ENCODE results near the gene CLDND2.

Gene CLDND2

GRCh38 chr19:51386882-51387520, 18.2 kb upstream of the CLDND2 start:
- Histone ChIP-seq H3K27me3 (no peaks in the 10 kb centered on the region), H3K9me3 (no peaks in the 10 kb centered on the region), H4K20me1 (no peaks in the 10 kb centered on the region), H3K4me1 (peaks cover 8% of the 10 kb centered on the region; the same call in 1 of the 2 replicates), H3K9ac (no peak overlapping the region), H3K4me3 (no peak overlapping the region), H3K36me3 (no peaks in the 10 kb centered on the region), H3K27ac (no peak overlapping the region), H3K4me2 (no peak overlapping the region)
- no peak for TF ChIP-seq Cebpa-rat (IDR thresholded peaks at IDR 0.05)

- no peak overlapping the region for H3K27ac ChIP-seq
- no peak overlapping the region for H3K4me2 ChIP-seq
- peaks cover 22% of the 10 kb centered on the region for H3K4me1 ChIP-seq
- H3K36me3 ChIP-seq = no peaks in the 10 kb centered on the region
- H3K4me3 ChIP-seq = no peak overlapping the region
- H4K20me1 ChIP-seq = no peaks in the 10 kb centered on the region
- no peak overlapping the region for H3K9ac ChIP-seq
- no peaks in the 10 kb centered on the region for H3K27me3 ChIP-seq
- peaks cover 13% of the 10 kb centered on the region for H3K9me3 ChIP-seq
- no peak for TF ChIP-seq Cebpa-rat (IDR thresholded peaks at IDR 0.05)
These were observed 13.2 kb upstream of the CLDND2 start for GRCh38 chr19:51382004-51382403.

GRCh38 chr19:51380379-51380778, 11.6 kb upstream of the CLDND2 start:
- Histone ChIP-seq H3K27ac (no peak overlapping the region), H3K36me3 (no peaks in the 10 kb centered on the region), H4K20me1 (no peaks in the 10 kb centered on the region), H3K9ac (no peak overlapping the region), H3K4me3 (no peak overlapping the region), H3K4me1 (peaks cover 38% of the 10 kb centered on the region), H3K9me3 (peaks cover 13% of the 10 kb centered on the region), H3K4me2 (peak overlapping the region; percentile 61), H3K27me3 (no peaks in the 10 kb centered on the region)
- no peak for TF ChIP-seq Cebpa-rat (IDR thresholded peaks at IDR 0.05)

GRCh38 chr19:51377422-51377821, 8.6 kb upstream of the CLDND2 start:
- Histone ChIP-seq H3K9ac (no peak overlapping the region), H4K20me1 (no peaks in the 10 kb centered on the region), H3K36me3 (no peaks in the 10 kb centered on the region), H3K4me1 (peaks cover 68% of the 10 kb centered on the region), H3K9me3 (peaks cover 13% of the 10 kb centered on the region), H3K4me3 (no peak overlapping the region), H3K27me3 (no peaks in the 10 kb centered on the region), H3K4me2 (no peak overlapping the region), H3K27ac (no peak overlapping the region)
- TF ChIP-seq Cebpa-rat (IDR thresholded peaks at IDR 0.05) = no peak

- peak overlapping the region; percentile 73 for H3K4me2 ChIP-seq
- no peaks in the 10 kb centered on the region for H3K27me3 ChIP-seq
- no peaks in the 10 kb centered on the region for H3K36me3 ChIP-seq
- peak overlapping the region; percentile 30; the same call in 1 of the 2 replicates for H3K27ac ChIP-seq
- peaks cover under 1% of the 10 kb centered on the region; the same call in 1 of the 2 replicates for H3K9me3 ChIP-seq
- TF ChIP-seq Cebpa-rat (IDR thresholded peaks at IDR 0.05) = no peak
- H4K20me1 ChIP-seq = no peaks in the 10 kb centered on the region
- H3K9ac ChIP-seq = no peak overlapping the region
- H3K4me3 ChIP-seq = no peak overlapping the region
- H3K4me1 ChIP-seq = peaks cover 85% of the 10 kb centered on the region
These were observed 6.9 kb upstream of the CLDND2 start for GRCh38 chr19:51375504-51376221.

GRCh38 chr19:51372649-51373504, 4.1 kb upstream of the CLDND2 start, which contains the start of gene NKG7:
Gene NKG7, minus strand, starts transcription at chr19:51372654. Its CDS starts 119 bp downstream, at chr19:51372535.
- peak within 1 kb of the TSS; percentile 99 for H3K4me2 ChIP-seq
- H3K36me3 ChIP-seq = no peaks in the 10 kb centered on the region
- H3K4me1 ChIP-seq = peaks cover 95% of the 10 kb centered on the region
- peak; percentile 24; the same call in 1 of the 2 replicates for TF ChIP-seq Cebpa-rat (IDR thresholded peaks at IDR 0.05)
- H4K20me1 ChIP-seq = no peaks in the 10 kb centered on the region
- no peaks in the 10 kb centered on the region for H3K9me3 ChIP-seq
- H3K27ac ChIP-seq = peak within 1 kb of the TSS; percentile 96
- no peaks in the 10 kb centered on the region for H3K27me3 ChIP-seq
- H3K9ac ChIP-seq = peak within 1 kb of the TSS; percentile 83
- H3K4me3 ChIP-seq = peak within 1 kb of the TSS; percentile 62

- Histone ChIP-seq H3K27me3 (no peaks in the 10 kb centered on the region), H3K9ac (peak overlapping the region; percentile 83), H3K4me1 (peaks cover 90% of the 10 kb centered on the region), H3K4me3 (peak overlapping the region; percentile 62), H4K20me1 (no peaks in the 10 kb centered on the region), H3K27ac (peak overlapping the region; percentile 96), H3K36me3 (no peaks in the 10 kb centered on the region), H3K9me3 (no peaks in the 10 kb centered on the region), H3K4me2 (peak overlapping the region; percentile 99)
- TF ChIP-seq Cebpa-rat (IDR thresholded peaks at IDR 0.05) = no peak
These were observed 3.3 kb upstream of the CLDND2 start for GRCh38 chr19:51372021-51372648.

GRCh38 chr19:51371186-51371690, 2.4 kb upstream of the CLDND2 start:
- no peaks in the 10 kb centered on the region for H4K20me1 ChIP-seq
- H3K27ac ChIP-seq = peak overlapping the region; percentile 96
- peaks cover 82% of the 10 kb centered on the region for H3K4me1 ChIP-seq
- H3K9ac ChIP-seq = no peak overlapping the region; the same call in 1 of the 2 replicates
- H3K36me3 ChIP-seq = no peaks in the 10 kb centered on the region
- H3K4me2 ChIP-seq = peak overlapping the region; percentile 99
- TF ChIP-seq Cebpa-rat (IDR thresholded peaks at IDR 0.05) = no peak
- no peak overlapping the region for H3K4me3 ChIP-seq
- no peaks in the 10 kb centered on the region for H3K27me3 ChIP-seq
- H3K9me3 ChIP-seq = no peaks in the 10 kb centered on the region

- peak overlapping the region; percentile 99 for H3K4me2 ChIP-seq
- no peaks in the 10 kb centered on the region for H4K20me1 ChIP-seq
- no peak overlapping the region for H3K4me3 ChIP-seq
- H3K4me1 ChIP-seq = peaks cover 77% of the 10 kb centered on the region
- H3K9ac ChIP-seq = no peak overlapping the region
- H3K36me3 ChIP-seq = no peaks in the 10 kb centered on the region
- TF ChIP-seq Cebpa-rat (IDR thresholded peaks at IDR 0.05) = no peak
- H3K27me3 ChIP-seq = no peaks in the 10 kb centered on the region
- H3K27ac ChIP-seq = no peak overlapping the region
- no peaks in the 10 kb centered on the region for H3K9me3 ChIP-seq
These were observed 1.4 kb upstream of the CLDND2 start for GRCh38 chr19:51370230-51370629.

Measured in BLaER1 (cell line).